ACC112 (cell line): ENCODE data around the gene BRAF.
A peak's percentile ranks its signal among the peaks of the same experiment; 100 is the strongest.
"Not testable (repeated sequence)": the region's sequence is repeated elsewhere in the genome, so short reads cannot be mapped to it uniquely, and the experiment has no call there.

ENCODE experiments used
- H2AFZ ChIP-seq: fragments of 200-600 bp; sonication (generic); one replicate; pipeline ENCODE4 v1.6.0; 2017; ENCODE audit warnings: antibody characterized with exemption, low read length; ENCODE audit not compliant: unreplicated experiment
- H3K27ac ChIP-seq: fragments of 200-600 bp; sonication (generic); 2 replicates; pipeline ENCODE4 v1.5.1; 2014; ENCODE audit warnings: low read depth, mild to moderate bottlenecking, antibody characterized with exemption, low read length, moderate library complexity
- H3K27me3 ChIP-seq: fragments of 200-600 bp; sonication (generic); 2 replicates; pipeline ENCODE4 v1.6.1; 2014; ENCODE audit warnings: mild to moderate bottlenecking, antibody characterized with exemption, low read length, moderate library complexity, mixed read lengths; ENCODE audit not compliant: insufficient read depth
- H3K36me3 ChIP-seq: fragments of 200-600 bp; sonication (generic); 2 replicates; pipeline ENCODE4 v1.6.1; 2016; ENCODE audit warnings: mild to moderate bottlenecking, antibody characterized with exemption, low read length, moderate library complexity, mixed read lengths; ENCODE audit not compliant: insufficient read depth
- H3K4me1 ChIP-seq: fragments of 200-600 bp; sonication (generic); one replicate; pipeline ENCODE4 v1.6.1; 2016; ENCODE audit warnings: low read length, mixed read lengths; ENCODE audit not compliant: insufficient read depth, unreplicated experiment, control insufficient read depth
- H3K4me3 ChIP-seq: fragments of 200-600 bp; sonication (generic); 2 replicates; pipeline ENCODE4 v1.5.1; 2014; ENCODE audit warnings: mild to moderate bottlenecking, low read depth, low read length
- H3K79me2 ChIP-seq: fragments of 200-600 bp; sonication (generic); one replicate; pipeline ENCODE4 v1.6.0; 2016; ENCODE audit warnings: low read length; ENCODE audit not compliant: control insufficient read depth, unreplicated experiment, insufficient read depth

Gene BRAF

GRCh38 chr7:140696680-140697446 lies 227.9 kb downstream of the BRAF start, which contains the start of gene NDUFB2:
Gene NDUFB2, plus strand, starts transcription at chr7:140696708. Its CDS starts 37 bp downstream, at chr7:140696745.
- Histone ChIP-seq H2AFZ (peak within 1 kb of the TSS; percentile 79), H3K4me3 (peak within 1 kb of the TSS; percentile 85), H3K36me3 (no peaks in the 10 kb centered on the region), H3K79me2 (peaks cover 41% of the 10 kb centered on the region), H3K4me1 (peaks cover 10% of the 10 kb centered on the region), H3K27ac (peak within 1 kb of the TSS; percentile 54), H3K27me3 (no peaks in the 10 kb centered on the region)

DNA sequence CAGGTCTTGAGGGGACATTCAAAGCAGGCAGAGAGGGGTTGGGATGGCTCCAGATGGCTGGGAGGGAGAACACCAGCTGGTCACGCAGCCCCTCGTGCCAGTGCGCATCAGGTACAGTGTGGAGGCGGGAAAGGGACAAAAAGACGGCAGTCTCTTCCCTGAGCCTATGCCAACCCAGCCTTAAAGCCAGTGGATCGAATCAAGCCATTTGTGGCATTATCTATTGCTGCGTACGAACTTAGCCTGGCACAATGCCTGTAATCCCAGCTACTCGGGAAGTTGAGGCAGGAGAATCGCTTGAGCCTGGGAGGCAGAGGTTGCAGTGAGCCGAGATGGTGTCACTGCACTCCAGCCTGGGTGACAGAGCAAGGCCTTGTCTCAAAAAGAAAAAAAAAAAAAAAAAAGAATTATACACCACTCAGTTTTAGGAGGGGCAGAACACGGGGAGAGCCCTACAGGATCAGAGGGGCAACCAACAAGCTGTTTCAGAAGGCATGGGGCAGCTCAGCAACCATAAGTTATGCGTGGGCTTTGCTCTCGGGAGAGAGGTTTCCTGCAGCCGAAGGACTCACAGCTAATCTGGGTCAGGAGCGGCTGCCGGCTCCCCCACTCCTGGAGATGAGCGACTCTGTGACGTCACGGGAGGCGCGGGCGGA lies 228.6 kb downstream of the BRAF start:
- Histone ChIP-seq H3K4me1 (peaks cover 10% of the 10 kb centered on the region), H3K27me3 (no peaks in the 10 kb centered on the region), H2AFZ (no peak overlapping the region), H3K36me3 (no peaks in the 10 kb centered on the region), H3K27ac (peak overlapping the region; percentile 54), H3K79me2 (peaks cover 37% of the 10 kb centered on the region), H3K4me3 (peak overlapping the region; percentile 85)

DNA sequence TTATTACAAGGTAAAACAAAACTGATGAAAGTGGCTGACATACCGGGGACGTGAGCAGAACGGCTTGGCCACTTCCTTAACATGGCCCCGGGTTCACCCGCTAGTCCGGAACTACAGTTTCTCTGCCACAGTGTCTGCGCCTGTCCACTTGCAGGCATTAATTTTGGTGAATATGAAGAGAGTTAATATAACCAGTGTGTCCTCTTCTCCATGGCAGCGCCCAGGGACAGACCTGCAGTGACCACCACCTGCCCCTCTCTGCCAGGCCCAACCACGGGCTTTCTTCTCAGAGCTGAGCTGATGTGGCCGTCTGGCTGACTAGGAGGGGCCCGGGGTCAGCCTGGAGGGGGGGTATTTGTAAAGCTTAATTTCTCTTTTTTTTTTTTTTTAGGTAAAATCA lies 229.3 kb downstream of the BRAF start:
- Histone ChIP-seq H3K4me1 (peaks cover 10% of the 10 kb centered on the region), H3K27me3 (no peaks in the 10 kb centered on the region), H3K36me3 (no peaks in the 10 kb centered on the region), H3K4me3 (no peak overlapping the region), H3K79me2 (peaks cover 30% of the 10 kb centered on the region), H3K27ac (no peak overlapping the region), H2AFZ (no peak overlapping the region)

DNA sequence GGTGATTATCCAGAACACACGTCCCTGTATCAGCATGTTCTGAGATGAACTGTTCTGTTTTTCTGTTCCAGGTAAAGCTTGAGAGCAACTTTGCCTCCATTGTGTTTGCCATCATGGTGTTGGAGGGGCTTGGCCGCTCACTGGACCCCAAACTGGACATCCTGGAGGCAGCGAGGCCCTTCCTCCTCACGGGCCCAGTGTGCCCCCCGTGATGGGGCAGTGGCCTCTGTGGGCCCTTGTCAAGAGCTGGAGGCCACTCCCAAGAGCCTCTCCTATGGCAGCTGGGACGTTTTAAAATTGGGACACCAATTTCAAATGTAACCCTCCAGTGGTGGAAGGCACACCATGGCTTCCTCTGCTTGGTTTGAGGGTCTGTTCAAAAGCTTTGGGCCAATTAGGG lies 230.1 kb downstream of the BRAF start:
- Histone ChIP-seq H3K27me3 (no peaks in the 10 kb centered on the region), H3K4me3 (no peak overlapping the region), H3K36me3 (no peaks in the 10 kb centered on the region), H3K4me1 (peaks cover 10% of the 10 kb centered on the region), H2AFZ (no peak overlapping the region), H3K79me2 (peaks cover 22% of the 10 kb centered on the region), H3K27ac (no peak overlapping the region)

GRCh38 chr7:140693849-140694248 lies 230.9 kb downstream of the BRAF start:
- not testable (repeated sequence) for H3K4me3 ChIP-seq, H3K27me3 ChIP-seq, H2AFZ ChIP-seq, H3K27ac ChIP-seq, H3K36me3 ChIP-seq
- Histone ChIP-seq H3K4me1 (peaks cover 10% of the 10 kb centered on the region), H3K79me2 (peaks cover 15% of the 10 kb centered on the region)

DNA sequence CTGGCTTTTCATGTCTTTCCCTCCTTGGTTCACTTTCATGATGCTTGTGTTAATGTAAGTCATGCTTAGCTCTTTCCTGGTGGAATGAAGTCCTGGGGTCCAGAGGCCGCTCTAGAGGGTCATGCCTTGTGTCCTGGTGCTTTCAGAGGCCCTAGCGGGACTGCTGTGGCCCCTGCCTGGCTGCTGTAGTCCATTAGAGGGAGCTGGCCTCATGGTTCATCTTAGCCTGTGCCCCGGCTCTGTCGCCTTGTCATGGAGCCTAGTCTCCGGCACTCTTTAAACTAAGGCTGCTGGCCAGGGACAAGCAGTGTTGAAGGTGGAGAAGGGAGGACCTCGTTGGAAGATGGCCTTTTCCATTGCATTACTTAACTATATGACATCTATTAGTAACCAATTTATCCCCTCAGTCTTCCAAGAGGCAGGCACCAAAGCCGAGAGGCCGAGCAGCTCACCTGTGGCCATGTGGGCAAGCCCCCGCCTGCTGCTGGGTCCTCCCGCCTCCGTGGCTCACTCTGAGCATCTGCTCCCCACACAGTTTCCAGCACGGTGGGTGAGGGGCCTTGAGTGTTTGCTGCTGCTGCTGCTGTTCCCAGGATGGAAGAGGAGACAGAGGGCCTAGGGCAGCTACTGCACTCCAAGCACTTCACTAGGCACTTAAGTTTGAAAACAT lies 233.2 kb downstream of the BRAF start:
- H2AFZ ChIP-seq, result no peak overlapping the region
- no peak overlapping the region for H3K27ac ChIP-seq
- H3K4me3 ChIP-seq, result no peak overlapping the region
- H3K36me3 ChIP-seq, result no peaks in the 10 kb centered on the region
- H3K4me1 ChIP-seq, result no peaks in the 10 kb centered on the region
- no peaks in the 10 kb centered on the region for H3K27me3 ChIP-seq
- no peaks in the 10 kb centered on the region for H3K79me2 ChIP-seq

- Histone ChIP-seq H3K27ac (no peak overlapping the region), H3K4me1 (no peaks in the 10 kb centered on the region), H3K79me2 (no peaks in the 10 kb centered on the region), H2AFZ (no peak overlapping the region), H3K36me3 (no peaks in the 10 kb centered on the region), H3K27me3 (no peaks in the 10 kb centered on the region), H3K4me3 (no peak overlapping the region)
Observed at GRCh38 chr7:140689199-140690152, 235.3 kb downstream of the BRAF start.

DNA sequence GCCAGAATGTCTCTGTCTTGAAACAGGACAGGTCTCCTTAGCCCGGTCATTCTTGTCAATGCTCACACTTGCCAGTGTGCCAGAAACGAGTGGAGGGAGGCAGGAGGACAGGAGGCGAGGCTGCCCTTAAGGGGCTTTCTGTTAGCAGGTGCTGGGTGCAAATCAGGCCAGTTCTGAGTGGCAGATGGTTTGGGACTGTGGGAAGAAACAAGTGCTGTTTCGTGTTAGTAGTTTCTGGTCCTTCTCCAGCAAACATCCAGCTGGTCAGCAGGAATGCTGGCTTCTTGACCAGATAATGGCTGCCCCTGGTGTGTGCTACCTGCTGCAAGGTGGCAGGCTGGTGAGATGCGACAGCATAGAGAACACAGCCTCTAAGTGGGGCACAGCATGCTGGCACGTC lies 236.4 kb downstream of the BRAF start:
- Histone ChIP-seq H3K4me1 (no peaks in the 10 kb centered on the region), H3K79me2 (no peaks in the 10 kb centered on the region), H3K27me3 (no peaks in the 10 kb centered on the region), H3K4me3 (no peak overlapping the region), H3K36me3 (no peaks in the 10 kb centered on the region), H3K27ac (no peak overlapping the region), H2AFZ (no peak overlapping the region)

DNA sequence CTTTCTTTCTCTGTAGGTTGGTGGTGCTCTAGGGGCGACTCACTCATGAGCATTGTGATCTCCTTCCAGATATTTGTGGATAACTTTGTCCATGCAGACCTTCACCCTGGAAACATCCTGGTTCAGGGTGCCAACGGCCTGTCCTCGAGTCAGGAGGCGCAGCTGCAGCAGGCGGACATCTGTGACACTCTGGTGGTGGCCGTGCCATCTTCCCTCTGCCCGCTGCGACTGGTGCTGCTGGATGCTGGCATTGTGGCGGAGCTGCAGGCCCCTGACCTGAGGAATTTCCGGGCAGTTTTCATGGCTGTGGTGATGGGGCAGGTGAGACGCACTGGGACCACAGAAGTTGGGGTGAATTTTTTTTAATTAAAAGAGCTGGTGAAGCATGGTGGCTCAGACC lies 237.8 kb downstream of the BRAF start:
- Histone ChIP-seq H3K27ac (no peak overlapping the region), H2AFZ (no peak overlapping the region), H3K36me3 (no peaks in the 10 kb centered on the region), H3K4me3 (no peak overlapping the region), H3K79me2 (no peaks in the 10 kb centered on the region), H3K27me3 (no peaks in the 10 kb centered on the region), H3K4me1 (no peaks in the 10 kb centered on the region)

DNA sequence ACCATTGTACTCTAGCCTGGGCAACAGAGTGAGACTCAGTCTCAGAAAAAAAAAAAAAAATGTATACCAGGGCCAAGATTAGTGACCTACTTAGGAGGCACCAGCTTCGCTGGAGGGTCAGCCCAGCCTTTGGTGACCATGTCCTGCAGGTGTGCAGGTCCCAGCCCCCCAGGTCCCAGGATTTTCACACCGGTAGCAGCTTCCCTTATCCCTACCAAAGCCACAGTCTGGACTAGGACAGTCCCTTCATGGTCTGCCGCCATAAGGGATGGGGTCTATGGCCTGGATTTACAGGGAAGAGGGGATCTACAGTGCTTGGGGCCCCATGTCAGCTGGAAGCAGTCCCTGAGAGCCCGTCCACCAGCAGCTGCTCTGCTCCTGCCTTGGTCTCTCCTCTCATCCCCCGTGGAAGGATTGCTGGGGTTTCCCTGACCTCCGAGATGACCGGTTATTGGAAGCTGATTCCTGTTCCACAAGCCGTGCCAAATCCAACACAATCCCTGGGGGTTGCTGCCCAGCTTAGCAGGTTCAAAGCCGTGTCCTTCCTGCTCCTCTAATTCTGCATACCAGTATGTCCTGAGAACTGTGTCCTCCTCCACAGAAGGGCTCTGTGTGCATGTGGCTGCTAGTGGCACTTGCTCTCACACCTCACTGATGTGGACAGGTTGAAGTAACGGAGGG lies 239.2 kb downstream of the BRAF start:
- H3K36me3 ChIP-seq, result no peaks in the 10 kb centered on the region
- H3K79me2 ChIP-seq, result no peaks in the 10 kb centered on the region
- H3K4me3 ChIP-seq, result no peak overlapping the region
- H3K4me1 ChIP-seq, result no peaks in the 10 kb centered on the region
- no peak overlapping the region for H2AFZ ChIP-seq
- H3K27ac ChIP-seq, result no peak overlapping the region
- no peaks in the 10 kb centered on the region for H3K27me3 ChIP-seq
